Ecto neural progenitor cell (in vitro differentiated cells): ENCODE measurements around the gene PLXNA2.

Source experiments
- DNase-seq: peaks from one replicate; pipeline ENCODE4 v3.0.0-alpha.2; 2018; ENCODE audit warnings: low spot score

The PLXNA2 gene

DNA sequence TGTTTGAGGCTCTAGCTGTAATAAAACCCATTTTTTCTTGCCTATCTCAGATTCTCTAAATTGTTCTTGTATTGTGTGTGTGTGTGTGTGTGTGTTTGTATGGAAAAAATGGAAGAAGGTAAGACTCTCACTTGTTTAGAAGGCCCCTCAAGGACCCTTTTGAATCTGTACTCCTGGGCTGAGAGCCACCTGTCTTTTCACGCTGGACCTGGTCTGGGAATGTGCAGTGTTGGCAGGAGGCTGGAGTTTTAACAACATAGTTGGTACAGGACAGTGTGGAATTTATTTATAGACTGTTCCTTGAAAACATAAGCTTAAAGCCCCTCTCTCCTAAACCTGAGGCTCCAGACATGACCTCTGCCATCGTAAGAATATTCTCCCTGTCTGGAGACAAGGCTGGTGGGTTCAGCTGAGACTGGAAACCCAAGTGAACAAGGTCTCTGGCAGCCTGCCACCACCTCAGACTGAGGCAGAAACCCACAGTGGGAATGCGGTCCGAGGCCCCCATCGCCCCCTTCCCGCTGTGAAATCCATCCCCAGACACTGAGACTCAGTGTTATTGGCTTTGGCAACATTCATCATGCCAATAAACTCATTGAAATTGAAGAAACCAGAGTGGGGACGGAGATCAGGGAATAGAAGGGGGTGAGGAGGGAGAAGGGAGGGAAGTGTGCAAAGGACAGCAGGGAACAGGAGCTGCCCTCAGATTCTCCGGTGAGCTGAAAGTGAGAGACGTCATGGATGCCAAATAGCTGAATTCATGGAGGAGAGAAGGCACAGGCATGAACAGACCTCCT, 24.6 kb upstream of the PLXNA2 start:
- DNase-seq, result no peak

DNA sequence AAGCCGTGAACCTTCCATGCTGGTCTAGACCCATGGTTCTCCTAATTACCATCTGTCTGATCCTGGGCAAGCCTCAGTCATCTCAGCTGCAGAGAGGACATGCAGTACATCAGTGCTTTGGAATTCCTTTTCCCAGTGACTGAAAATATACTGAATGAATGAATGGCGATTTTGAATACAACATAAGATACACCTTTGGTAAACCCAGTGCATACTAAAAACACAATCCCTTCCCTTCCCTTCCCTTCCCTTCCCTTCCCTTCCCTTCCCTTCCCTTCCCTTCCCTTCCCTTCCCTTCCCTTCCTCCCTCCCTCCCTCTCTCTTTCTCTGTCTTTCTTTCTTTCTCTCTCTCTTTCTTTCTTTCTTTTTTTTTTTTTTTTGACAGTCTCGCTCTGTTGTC, 21.3 kb upstream of the PLXNA2 start:
- no peak for DNase-seq

DNA sequence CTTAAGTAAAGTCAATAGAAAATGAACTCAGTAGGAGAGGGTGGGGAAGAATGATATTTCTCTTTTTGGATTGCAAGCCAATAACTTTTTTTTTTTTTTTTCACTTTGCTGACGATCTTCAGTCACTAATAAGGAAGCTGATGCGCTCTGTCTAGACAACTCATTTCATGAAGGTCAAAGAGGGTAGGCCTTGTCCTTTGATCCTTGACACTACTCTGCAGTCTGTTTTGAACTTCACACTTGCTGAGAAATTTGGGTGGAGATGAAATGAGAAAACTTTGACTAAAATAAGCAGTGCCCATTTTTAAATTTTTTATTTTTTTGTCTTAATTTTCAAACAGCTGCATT, 20.9 kb upstream of the PLXNA2 start:
- DNase-seq, result no peak

DNA sequence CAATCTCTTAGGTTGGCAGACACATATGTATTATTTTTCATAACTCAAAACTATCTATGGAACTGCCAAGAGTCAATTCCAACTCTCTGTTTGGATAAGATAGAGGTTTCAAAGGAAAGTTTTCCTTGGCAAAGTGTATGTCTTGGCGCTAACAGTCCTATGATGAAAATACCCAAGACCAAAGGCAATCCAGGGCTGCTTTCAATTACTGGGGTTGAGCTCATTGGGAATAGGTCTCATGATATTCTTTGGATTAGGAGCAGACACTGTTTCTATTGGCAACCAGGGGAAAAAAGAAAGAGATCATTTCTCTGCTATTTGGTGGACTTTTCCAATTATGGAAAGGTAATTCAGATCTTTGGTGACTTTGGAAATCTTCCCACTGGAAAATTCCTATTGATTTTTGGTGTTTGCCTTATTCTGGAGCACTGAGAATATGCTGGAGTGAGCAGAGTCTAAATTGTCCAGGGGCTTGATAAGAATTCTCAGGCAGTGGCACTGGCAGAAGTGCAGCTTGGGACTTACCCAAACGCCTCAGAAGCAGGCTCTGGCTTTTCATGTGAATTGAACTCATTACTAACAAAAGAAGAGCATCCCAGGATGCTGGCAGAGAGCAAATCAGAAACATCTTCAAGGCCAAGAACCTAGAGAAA, 20.4 kb upstream of the PLXNA2 start:
- DNase-seq, result no peak

DNA sequence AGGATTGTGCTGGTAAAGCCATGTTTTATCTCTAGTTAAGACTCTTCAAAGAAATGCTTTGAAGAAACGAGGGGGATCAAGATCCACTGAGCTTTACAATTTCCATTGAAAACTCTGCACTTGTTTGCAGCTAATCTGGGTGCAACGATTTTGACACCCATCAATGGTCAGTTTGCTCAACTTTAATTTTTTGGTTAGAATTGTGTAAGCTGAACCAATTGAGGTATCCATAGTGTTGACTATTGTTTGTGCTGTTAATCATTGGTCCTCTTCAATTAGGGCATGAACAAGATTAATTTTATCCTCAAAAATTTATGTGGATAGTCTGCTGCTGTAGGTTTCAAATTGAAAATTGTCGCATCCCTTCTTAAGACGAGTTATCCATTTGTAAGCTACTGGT, 17.7 kb upstream of the PLXNA2 start:
- DNase-seq, result no peak

DNA sequence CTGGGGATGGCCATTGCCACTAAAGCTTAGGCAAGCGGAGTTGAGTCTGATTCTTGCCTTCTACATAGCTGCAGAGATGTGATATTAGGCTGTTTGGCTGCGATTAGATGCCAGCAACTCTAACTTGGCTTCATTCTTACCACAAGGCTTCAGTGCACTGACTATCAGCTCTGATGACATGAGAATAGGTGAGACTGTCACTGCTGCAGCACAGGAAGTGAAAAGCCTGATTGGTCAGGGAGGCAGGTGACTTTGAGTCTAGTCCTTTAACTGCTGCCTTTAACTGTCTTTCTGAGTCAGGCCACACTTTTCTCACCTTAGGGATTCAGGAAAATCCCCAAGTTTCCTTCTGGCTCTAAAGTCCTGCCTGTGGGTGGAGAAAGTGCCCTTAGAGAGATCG, 14.1 kb upstream of the PLXNA2 start:
- no peak for DNase-seq

DNA sequence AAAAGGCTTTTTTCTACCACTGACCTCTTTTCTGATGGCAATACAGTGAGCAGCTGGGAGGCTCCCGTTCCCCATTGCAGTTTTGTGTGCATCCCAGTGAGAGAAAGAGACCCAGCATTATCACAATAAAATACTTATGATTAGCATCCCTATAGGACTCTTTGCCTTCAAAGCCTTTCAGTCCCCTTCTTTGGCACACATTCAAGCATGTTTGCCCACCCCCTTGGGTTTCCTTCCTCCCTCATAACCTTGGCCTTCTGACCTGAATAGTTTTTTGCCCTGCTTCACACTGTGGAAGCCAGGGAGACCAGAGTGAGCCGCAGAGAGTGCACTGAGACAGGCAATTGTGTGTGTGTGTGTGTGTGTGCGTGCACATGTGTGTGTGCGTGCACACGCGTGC, 13.2 kb upstream of the PLXNA2 start:
- no peak for DNase-seq

DNA sequence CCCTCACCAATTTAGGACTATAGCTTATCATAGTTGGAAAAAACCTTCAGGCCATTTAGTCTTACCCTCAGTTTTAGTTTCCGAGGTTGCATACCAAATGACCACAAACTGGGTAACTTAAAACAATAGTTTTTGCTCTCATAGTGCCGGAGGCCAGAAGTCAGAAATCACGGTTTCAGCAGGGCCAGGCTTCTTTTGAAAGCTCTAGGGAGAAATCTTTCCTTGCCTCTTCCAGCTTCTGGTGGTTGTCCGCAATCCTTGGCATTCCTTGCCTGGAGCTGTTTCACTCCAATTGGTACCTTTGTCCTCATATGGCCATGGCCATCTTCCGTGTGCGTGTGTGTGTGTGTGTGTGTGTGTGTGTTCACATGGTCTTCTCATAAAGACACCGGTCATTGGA, 12.4 kb upstream of the PLXNA2 start:
- DNase-seq, result no peak

DNA sequence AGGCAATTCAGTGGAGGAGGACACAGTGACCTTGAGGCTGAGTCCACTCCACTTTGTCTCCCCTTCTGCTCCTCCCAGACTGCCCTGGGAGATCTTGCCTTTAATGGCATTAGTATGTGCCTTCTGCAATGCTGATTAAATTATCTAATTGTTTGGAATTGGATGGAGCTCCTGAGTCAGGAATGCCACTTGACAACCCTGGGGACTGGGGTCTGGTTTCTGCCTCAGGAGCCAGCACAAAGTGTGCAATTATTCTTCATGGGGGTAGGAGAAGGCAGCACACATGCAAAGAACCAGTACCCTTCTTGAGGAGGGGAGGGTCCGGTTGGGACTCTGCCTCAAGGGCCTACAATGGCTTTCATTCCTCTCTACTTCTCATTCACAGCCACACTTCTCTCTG, 11.9 kb upstream of the PLXNA2 start:
- no peak for DNase-seq

DNA sequence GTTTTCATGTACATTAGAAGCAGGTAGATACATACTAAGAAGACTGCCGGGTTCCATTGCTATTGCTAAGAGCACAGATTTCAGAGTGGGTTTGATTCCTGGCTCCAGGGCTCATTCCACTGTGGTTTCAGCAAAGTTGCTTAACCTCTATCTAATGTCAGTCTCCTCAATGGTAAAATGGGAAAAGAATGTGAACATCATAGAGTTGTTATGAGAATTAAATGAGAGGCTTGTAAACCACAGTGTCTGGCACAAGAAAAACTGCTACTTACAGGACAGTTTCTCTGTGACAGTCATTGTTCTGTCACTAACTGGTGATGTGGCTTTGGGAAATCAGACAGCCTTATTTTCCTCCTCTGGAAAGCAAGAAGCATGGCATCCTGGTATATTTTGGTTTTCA, 10.7 kb upstream of the PLXNA2 start:
- no peak for DNase-seq

DNA sequence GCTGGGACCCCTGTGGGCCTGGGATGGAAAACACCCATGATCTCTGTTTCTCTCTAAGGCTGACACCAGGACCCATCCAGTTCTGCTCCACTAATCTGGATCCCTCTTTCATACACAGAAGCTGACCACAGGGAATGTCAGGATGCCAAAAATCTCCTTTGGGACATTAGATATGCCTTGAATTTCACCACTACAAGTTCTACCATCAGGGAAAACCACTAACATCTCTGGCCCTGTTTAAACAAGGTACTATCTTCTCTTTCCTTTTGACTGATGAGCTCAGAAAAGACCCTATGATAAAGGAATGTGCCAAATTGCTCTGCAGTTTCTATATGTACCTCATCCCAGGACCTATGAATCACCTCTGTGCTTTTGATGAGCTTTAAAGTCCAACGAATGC, 10.2 kb upstream of the PLXNA2 start:
- no peak for DNase-seq

DNA sequence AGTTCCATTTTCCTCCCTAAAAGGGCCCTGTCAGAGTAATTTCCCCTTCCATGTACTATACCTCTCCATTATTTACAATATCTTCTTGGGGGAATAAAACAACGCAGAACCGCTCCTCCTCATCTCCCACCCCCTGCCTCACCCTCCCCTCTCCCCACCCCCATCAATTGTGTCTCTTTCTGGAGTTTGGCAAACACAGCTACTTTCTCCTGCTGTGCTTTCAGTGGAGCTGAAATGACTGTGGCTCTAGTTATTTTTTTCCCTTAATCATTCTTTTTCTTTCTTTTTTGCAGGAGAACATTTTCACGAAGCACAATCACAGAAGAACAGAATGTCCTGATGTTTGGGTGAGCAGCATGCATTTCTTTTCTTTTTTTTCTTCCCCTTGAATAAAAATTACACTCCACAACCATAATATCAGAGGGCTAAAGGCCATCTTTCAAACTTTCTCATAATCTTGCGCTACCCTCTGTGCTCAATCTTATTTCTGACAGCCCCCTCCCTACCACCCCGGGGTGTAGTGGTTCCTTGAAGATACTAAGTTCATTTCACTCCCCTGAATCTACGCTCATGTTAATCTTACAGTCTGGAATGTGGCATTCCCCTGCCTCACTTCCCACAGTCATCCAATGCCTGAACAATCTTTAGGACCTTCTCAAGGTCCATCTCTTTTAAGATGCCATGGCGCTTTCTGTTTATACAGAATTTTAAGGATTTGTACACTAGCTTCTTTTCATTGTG, 8.8 kb upstream of the PLXNA2 start:
- DNase-seq, result no peak

DNA sequence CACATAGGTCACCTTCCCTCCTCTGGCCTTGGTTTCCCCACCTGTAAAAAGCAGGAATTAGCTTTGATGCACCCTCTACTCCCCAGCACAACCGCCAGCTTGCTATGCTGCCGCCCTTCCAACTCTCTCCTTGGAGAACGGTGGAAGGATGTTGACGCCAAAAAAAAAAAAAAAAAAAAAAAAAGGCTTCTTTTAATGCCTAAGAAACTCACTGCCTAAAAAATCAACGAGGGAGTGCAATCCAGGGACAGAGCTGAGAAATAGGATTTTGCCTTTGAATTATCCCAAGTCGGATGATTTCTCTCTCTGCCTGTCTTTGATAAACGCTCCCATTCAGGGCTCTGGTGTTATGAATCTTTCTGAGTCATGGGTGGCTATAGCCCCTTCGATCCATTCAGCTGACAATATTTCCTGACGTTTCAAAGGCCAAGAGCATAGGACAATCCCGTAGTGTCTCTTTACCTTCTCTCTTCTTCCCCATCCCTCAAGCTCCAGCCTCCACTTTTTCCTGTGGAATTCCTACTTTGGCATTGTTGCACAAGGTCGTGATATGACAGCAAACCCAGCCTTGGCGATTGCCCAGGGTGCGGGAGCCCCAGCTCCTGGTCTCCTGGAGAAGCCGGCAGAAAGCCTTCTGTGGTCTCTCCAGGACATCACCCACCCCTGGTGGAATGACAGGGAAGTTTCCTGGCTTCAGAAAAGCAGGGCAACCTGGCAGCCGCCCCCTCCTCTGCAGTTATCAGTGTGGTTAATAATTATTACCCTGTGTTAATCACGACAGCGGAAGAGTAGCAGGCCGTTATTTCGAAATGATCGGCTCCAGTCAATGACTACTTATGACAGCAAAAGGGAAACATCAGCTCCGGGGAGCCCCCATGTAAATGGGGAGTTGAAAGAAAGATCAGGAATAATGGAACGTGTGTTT, 8.0 kb upstream of the PLXNA2 start:
- DNase-seq, result no peak

DNA sequence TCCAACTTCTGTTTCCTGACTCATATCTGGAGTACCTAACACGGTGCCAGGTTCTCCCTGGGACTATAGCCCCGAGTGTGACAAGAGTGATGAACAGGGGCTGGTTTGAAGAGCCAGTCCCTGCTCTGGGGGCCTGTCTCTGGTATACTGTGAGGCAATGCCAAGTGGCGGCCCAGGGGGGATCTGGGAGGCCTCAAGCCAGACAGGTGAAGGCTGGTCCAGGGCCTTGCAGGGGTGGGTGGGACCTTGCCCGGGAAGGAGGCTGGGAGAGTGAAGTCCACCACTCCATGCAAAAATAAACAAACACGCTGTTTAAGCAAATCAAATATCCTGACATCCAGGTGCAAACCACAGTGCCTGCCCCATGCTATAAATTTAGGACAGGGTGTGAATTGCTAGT, 6.8 kb upstream of the PLXNA2 start:
- DNase-seq, result no peak

DNA sequence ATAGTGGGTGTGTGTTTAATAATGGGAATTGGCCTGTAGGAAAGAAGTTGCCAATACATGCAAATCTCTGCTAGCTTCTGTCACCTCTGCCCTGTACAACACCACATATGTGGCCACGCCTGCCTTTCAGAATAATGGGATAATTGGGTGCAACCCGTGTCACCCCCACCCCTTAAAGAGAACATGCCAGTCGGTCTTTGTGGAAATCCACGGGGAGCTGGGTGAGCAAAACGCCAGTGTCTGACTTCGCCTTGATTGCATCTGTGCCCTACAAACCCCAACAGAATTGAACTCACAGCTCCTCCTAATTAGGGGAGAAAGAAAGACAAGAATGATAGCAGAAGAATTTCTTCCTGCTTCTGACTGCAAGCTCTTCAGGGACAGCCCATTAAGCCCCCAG, 6.4 kb upstream of the PLXNA2 start:
- no peak for DNase-seq

DNA sequence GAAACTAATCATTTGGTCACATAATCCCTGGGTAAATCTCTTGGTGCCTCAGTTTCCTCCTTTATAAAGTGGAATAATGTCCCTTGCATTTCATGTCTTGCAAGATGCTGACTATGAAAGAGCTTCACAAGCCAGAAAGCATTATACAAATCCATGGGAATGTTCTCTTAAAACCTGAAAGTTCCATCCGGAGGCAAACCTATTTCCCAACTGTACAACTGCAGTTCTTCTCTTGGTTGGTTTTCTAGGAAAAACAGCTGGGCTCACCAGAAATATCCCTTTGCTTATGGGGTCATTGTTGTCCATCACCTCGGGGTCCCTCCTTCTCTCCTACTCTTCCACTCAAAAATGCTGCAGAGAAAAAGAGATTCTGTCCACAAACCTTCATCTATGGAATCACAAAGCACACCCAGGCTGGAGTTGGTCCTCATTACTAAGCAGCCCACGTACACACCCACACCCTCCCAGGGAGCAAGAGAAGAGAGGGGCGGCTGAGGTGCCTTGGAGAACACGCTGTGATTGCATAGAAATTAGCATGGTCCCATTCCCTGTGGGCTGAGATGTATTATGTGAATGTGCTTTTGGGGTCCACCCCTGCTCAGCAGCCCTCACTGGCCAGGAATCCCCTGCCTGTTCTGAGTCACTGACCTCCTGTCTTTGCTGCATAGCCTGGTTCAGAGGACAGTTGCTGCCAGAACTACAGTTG, 5.0 kb upstream of the PLXNA2 start:
- DNase-seq, result peak; percentile 42

DNA sequence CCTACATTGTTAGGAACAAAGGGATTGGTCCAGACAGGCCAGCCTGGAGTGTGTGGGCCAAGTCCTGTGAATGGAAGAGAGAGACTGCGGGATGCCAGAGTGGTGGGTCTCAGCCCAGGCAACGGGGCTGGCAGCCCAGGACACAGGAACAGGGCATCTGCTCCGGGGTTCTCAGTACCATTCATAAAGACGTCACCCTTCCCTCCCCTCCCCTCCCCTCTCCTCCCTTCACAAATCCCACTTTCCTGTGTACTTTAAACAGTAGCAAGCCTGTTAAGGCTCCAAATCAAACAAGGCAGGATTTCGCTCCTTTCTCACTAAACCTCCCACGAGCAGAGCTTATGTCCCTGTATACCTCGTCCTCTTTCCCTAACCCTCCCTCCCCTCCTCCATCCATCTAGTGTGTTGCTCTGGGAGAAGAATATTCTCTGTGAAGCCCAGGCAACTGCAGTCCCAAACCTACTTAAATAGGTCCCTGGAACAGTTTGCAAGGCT, 4.2 kb upstream of the PLXNA2 start:
- peak; percentile 44 for DNase-seq

DNA sequence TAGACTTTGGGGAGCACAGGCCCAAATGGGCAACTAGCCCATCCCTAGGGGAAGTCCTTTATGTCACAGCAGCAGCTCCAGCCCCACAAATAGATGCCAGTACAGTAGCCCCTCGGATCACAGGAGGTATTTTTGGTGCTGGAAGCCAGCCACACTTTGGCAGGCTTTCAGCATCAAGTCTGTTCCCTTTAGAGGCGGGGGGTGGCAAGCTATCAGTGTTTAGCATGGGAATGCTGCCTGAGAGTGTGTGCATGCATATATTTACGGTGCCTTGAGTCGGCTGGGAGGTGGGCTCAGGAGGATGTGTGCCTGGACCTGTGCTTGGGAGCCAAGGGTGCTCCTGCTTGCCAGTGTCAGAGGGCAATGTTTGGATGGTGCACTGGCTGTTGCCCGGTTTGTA, 3.5 kb upstream of the PLXNA2 start:
- no peak for DNase-seq

DNA sequence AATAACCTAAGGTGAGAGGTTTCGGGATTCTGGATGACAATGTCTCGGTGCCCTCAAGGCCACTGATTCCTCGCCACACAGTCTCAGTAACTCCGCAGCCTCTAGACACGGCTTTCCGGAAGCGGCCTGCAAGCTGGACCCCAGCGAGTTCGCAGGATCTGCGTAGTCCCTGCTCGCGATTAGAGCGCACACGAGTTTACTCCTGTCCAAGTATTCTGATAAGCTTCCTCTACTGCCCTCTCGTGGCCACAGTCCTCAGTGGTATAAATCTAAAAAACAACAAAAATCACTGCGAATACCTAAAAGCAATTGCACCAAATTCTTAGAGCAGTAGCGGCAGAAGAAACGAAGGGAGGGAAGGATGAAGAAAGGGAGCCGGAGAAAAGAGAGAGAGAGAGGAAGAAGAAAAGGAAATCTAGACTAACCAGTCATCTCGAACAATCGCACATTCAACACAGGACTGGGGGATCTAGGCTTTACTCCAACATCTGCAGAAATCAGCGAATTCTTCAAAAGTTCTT, 1.1 kb upstream of the PLXNA2 start:
- DNase-seq, result peak; percentile 87

DNA sequence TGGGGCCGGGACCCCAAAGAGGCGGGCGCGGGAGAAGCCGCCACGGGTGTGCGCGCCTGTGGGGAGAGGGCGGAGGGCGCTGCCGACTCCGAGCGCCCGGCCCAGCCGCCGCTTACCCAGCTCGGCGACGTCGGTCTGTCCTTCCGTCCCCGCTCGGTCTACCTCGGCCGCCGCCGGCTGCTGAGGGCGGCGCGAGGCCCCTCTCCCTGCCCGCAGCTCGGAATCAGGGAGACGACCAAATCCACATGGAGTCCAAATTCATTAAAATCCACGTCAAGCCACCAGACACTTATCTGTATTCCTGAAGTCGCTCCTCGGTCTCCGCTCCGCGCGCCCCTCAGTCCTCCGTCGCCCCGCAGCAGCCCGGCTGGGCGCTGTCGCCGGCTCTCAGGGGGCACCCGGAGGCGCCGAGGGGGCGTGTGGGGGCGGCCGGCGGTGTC, 637 bp downstream of the PLXNA2 start:
- no peak for DNase-seq

DNA sequence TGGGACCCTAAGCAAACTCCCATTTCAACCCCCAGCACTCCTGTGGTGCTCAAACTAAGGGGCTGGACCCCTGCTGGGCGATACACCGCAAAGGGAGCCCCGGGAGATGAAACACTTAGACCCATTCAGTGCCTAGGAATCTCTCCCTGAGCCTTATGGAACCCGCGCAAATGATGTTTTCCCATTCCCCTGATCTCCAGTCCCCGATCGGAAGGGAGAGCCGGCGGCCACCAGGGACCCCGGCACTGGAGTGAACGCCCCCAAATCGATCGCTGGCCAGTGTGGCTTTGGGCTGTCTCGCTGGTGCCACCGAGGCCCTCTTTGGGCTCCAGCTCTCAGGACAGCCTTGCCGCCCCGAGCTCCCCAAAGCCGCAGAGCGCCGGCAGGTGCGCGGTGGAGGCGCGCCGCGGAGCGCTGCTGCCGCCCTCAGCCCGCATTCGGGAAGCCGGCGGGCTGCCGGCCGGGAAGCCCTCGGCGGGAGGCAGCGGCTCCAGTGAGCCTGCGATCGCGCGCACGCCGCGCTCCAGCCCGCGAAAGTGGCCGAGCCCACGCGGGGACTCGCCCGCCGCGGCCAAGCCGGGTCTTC, 1.1 kb downstream of the PLXNA2 start:
- DNase-seq, result no peak
